Measurements from ENCODE around the gene CRMP1. TPM values are rescaled to one million over a fixed set of nuclear protein-coding genes. Genes with fewer than 3 reads are reported as not detected.

Gene CRMP1
- total RNA-seq, 2 donors from 2014 or later = not detected

DNA sequence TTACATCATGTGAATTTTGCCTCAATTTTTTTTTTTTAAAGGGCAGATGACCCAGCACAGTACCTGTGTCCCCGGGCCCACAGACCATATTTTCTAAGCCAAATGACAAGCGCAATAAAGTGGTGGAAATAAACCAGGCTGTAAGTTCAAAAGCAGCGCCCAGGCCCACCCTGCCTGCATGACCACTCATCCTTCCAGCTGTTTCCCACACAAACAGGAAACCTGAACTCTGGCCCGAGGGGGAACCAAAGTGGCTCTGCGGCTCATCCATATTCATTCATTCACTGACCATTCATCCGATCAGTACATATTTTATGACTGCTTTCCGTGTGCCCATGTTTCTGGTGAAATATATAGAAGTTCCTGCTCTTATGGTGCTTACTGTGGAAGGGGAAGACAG lies 33.7 kb upstream of the CRMP1 start:
- Mint-ChIP-seq H3K27me3 (peaks cover under 1 to 9% of the 10 kb centered on the region in 2 donors), H3K9me3 (no peaks in the 10 kb centered on the region), H3K4me3 (no peak overlapping the region), H3K27ac (no peak overlapping the region), H3K36me3 (no peaks in the 10 kb centered on the region), H3K4me1 (ENCODE audit: low read depth in 2 of 2) (no peaks in the 10 kb centered on the region)
- no peak for ATAC-seq
- DNase-seq (ENCODE audit: low spot score) = no peak

DNA sequence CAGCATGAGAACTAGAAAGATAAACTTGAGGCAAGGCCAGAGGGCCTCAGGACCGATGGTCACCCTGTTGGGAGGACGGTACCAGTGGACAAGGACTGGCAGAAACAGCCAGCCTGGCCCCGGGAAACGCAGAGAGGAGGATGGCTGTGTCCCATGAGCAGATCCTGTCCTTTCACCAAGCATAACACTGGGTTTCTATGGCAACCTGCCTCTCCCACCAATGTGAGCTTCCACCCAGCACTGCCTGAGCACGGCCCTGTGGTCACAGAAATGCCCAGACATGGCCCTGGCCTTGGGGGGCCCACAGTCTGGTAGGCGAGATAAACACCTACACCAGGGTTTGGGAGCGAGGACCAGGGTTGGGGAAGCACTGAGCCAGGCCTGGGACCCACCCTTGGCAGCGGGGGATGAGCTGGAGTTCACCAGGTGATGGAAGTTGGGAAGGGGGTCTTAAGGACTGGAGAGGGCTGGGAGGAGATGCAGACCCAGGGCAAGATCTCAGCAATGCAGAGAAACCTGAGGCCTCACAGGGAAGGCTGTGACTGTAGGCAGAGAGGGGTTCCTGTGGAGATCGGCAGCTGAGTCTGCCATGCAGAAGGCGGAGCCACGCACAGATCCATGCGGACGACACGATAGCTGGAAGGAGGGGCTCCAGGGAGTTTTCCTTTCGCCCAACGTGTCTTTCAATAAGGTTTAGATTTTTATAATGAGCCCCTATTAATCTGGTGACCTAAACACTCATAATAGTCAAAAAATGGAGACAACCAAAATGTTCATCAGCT lies 32.7 kb upstream of the CRMP1 start:
- no peak overlapping the region for H3K4me3 Mint-ChIP-seq

DNA sequence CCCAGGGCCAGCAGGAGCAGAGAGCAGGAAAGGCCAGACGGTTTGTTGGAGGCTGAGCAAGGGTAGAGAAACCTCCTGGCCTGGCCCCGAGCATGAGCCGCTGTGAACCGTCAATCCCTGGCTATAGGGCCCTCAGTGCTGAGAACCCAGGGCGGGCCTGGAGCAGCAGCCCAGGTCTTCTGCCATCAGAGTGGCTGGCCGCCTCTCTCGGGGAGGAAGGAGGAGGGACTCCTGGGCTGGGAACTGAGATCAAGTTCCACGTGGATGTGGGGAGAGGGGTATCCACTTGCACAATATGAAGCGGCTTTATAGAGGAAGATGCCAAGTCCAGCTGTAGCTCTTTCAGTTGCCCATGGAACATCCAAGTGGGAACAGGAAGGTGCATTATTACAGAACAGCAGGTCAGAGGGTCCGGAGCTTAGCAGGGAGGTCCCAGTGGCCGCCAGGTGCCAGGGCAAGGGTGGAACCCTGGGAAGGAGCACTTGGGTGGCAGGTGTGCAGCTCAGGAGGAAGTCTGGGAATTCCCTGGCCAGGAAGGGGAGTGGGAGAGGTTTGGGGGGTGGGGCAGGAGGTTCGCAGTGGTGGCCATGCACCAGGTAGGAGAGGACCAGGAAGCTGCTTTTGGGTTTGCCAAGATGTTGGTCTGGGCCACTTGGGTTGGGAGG lies 31.7 kb upstream of the CRMP1 start:
- H3K36me3 Mint-ChIP-seq = no peaks in the 10 kb centered on the region
- no peak overlapping the region for H3K4me3 Mint-ChIP-seq
- H3K27ac Mint-ChIP-seq = no peak overlapping the region
- ATAC-seq (no peak), DNase-seq (ENCODE audit: low spot score) (no peak)
- peaks cover 6 to 16% of the 10 kb centered on the region in 2 donors for H3K27me3 Mint-ChIP-seq
- no peaks in the 10 kb centered on the region for H3K9me3 Mint-ChIP-seq
- H3K4me1 Mint-ChIP-seq (ENCODE audit: low read depth in 2 of 2) = peaks cover 0 to 5% of the 10 kb centered on the region in 2 donors

More for the DNA sequence above, 32.7 kb upstream of the CRMP1 start:
- no peaks in the 10 kb centered on the region for H3K36me3 Mint-ChIP-seq
- DNase-seq (ENCODE audit: low spot score) (no peak), ATAC-seq (no peak)
- peaks cover 0 to 5% of the 10 kb centered on the region in 2 donors for H3K4me1 Mint-ChIP-seq (ENCODE audit: low read depth in 2 of 2)
- H3K27ac Mint-ChIP-seq = no peak overlapping the region
- H3K27me3 Mint-ChIP-seq = peaks cover 6 to 15% of the 10 kb centered on the region in 2 donors
- H3K9me3 Mint-ChIP-seq = no peaks in the 10 kb centered on the region

DNA sequence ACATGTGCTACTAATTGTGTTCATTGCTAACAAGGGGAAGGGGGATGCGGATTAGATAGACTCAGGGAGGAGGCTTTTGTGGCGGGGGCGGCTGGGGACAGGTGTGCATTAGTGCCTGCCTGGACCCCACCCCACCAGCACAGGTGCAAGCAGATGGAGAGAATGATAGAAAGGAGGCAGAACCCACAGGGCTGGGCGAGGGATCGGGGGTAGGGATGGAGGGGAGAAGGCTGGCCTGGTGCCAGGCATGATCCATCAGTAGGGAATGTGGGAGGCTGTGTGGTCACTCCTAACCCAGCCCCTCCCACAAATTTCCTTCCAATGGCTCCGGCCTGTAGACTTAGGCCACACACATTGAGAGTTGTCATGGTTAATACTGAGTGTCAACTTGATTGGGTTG lies 30.5 kb upstream of the CRMP1 start:
- DNase-seq (ENCODE audit: low spot score) (no peak), ATAC-seq (no peak)
- Mint-ChIP-seq H3K27ac (no peak overlapping the region), H3K27me3 (peaks cover 6 to 16% of the 10 kb centered on the region in 2 donors), H3K36me3 (no peaks in the 10 kb centered on the region), H3K9me3 (no peaks in the 10 kb centered on the region), H3K4me3 (no peak overlapping the region), H3K4me1 (ENCODE audit: low read depth in 2 of 2) (peaks cover 0 to 5% of the 10 kb centered on the region in 2 donors)

DNA sequence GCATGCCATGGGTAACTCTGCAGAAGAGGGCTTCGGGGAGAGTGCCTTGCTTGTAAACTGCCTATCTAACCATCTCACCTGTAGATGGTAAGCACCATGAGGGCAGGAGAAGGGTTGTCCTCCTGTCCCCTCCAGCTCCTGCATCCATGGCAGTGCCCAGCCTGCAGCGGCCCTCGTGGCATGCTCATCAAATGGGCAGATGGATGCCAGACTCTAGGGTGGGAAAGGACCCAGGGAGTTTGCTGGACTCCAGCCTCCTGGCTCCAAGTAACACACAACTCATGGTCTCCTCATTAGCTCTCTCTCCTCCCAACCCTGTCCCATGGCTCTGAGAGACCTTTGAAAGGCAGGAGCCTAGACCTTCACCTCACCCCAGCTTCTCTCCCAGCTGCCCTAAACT lies 29.7 kb upstream of the CRMP1 start:
- H3K4me1 Mint-ChIP-seq (ENCODE audit: low read depth in 2 of 2) = peaks cover 0 to 5% of the 10 kb centered on the region in 2 donors
- H3K9me3 Mint-ChIP-seq = no peaks in the 10 kb centered on the region
- H3K27ac Mint-ChIP-seq = no peak overlapping the region
- H3K4me3 Mint-ChIP-seq = no peak overlapping the region
- ATAC-seq (no peak), DNase-seq (ENCODE audit: low spot score) (no peak)
- H3K27me3 Mint-ChIP-seq = peaks cover 6 to 14% of the 10 kb centered on the region in 2 donors
- H3K36me3 Mint-ChIP-seq = no peaks in the 10 kb centered on the region

DNA sequence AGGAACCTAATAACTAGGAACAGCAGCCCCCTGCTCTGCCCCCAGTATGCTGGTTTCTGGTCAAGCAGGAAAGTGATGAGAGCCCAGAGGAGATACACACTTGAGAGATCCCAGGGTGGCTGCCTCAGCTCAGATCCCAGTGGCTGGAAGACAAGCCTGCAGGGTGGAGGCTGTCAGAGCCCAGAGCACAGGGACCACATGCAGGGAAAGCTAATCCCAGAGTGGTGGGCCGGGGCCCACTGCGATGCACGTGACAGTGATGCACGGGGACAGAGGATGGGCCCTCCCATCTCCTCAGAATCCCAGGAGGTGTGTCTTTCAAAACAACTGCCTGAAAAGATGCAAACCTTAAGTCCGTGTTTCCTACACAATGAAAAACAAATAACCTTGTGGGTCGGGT lies 29.1 kb upstream of the CRMP1 start:
- ATAC-seq = no peak
- H3K27ac Mint-ChIP-seq = no peak overlapping the region
- H3K36me3 Mint-ChIP-seq = no peaks in the 10 kb centered on the region
- no peak overlapping the region for H3K4me3 Mint-ChIP-seq
- no peak for DNase-seq (ENCODE audit: low spot score)
- peaks cover 0 to 5% of the 10 kb centered on the region in 2 donors for H3K4me1 Mint-ChIP-seq (ENCODE audit: low read depth in 2 of 2)
- H3K9me3 Mint-ChIP-seq = no peaks in the 10 kb centered on the region
- peaks cover 6 to 10% of the 10 kb centered on the region in 2 donors for H3K27me3 Mint-ChIP-seq

DNA sequence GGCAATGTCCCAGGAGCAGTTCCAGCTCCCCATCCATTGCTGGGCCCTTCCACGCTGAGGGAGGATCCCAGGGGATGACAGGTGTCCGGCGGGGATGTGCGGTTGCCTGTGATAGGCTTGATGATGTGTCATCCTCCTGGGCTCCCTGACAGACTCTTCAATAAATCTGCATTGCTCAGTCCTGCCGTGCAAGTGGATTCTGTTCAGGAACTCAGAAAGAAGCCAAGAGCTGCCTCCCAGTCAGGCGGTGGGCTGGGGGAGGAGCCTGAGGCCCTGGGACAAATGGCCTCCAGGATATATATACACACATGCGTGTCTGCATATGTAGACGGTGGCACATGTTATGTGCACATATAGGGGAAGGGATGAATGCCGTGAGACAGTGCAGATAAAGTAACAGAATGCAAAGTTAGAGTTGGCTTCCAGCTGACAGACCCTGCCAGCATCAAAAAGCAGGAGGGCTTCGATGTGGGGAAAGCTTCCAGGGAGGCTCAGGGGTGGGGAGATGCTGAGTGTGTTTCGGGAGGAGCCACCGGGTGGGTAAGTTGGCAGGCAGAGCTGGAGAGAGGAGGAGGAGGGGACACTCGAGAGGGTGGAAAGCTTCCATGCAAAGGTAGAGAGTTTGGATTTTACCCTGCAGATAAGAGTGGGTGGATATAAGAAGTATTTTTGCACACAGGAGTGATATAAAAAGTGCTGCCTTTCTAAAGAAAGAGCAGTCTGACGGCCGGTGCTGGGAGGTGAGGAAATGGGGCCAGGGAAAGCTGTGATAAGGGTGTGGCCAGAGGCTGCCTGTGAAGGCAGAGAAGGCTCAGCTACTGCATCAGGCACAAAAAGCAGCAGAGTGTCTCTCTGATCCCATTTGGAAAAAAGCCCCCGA lies 28.5 kb upstream of the CRMP1 start:
- H3K9me3 Mint-ChIP-seq = no peaks in the 10 kb centered on the region
- no peaks in the 10 kb centered on the region for H3K36me3 Mint-ChIP-seq
- H3K4me3 Mint-ChIP-seq = no peak overlapping the region
- peaks cover 6 to 10% of the 10 kb centered on the region in 2 donors for H3K27me3 Mint-ChIP-seq
- H3K4me1 Mint-ChIP-seq (ENCODE audit: low read depth in 2 of 2) = peaks cover 0 to 5% of the 10 kb centered on the region in 2 donors
- ATAC-seq (no peak), DNase-seq (ENCODE audit: low spot score) (no peak)
- no peak overlapping the region for H3K27ac Mint-ChIP-seq

DNA sequence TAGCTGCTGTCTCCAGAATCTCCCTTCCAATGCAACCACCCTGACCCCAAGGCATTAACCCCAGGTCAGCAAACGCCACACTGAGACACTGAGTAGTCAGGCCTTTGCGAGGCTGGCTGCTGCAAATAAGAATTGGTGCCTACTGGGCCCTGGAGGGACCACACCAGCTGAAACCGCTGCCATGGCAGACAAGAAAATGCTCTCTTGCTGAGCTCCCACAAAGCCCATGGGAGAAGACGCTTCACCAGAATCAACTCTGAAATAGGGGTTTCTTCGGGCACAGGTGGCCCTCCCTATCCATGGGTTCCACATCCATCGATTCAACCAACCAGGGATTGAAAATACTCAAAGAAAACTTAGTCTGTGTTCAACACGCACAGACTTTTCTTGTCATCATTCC lies 26.7 kb upstream of the CRMP1 start:
- DNase-seq (ENCODE audit: low spot score) = no peak
- Mint-ChIP-seq H3K36me3 (no peaks in the 10 kb centered on the region), H3K4me3 (no peak overlapping the region), H3K27ac (no peak overlapping the region), H3K9me3 (no peaks in the 10 kb centered on the region), H3K4me1 (ENCODE audit: low read depth in 2 of 2) (peaks cover 0 to 5% of the 10 kb centered on the region in 2 donors), H3K27me3 (peaks cover 6 to 16% of the 10 kb centered on the region in 2 donors)
- ATAC-seq = no peak

DNA sequence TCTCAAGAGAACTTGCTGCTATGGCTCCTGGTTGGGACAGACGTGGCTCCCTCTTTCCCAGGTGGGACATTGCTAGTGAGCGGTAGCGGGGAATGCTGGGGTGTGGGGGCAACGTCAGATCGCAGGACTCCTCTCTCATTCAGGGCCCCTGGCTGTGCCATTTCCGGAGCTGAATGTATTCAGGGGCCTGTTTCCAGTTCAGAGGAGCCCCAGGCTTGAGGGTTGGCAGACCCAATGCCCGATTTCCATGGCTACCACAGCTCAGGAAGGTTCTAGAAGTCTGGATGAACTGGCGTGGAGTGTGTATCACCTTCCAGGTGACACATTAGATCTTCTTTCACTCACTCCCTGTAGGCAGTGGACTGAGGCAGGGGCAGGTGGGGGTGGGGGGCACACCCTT lies 26.2 kb upstream of the CRMP1 start:
- H3K9me3 Mint-ChIP-seq = no peaks in the 10 kb centered on the region
- H3K27ac Mint-ChIP-seq = no peak overlapping the region
- peaks cover 0 to 5% of the 10 kb centered on the region in 2 donors for H3K4me1 Mint-ChIP-seq (ENCODE audit: low read depth in 2 of 2)
- H3K36me3 Mint-ChIP-seq = no peaks in the 10 kb centered on the region
- peaks cover 6 to 16% of the 10 kb centered on the region in 2 donors for H3K27me3 Mint-ChIP-seq
- H3K4me3 Mint-ChIP-seq = no peak overlapping the region
- DNase-seq (ENCODE audit: low spot score) (no peak), ATAC-seq (no peak)

DNA sequence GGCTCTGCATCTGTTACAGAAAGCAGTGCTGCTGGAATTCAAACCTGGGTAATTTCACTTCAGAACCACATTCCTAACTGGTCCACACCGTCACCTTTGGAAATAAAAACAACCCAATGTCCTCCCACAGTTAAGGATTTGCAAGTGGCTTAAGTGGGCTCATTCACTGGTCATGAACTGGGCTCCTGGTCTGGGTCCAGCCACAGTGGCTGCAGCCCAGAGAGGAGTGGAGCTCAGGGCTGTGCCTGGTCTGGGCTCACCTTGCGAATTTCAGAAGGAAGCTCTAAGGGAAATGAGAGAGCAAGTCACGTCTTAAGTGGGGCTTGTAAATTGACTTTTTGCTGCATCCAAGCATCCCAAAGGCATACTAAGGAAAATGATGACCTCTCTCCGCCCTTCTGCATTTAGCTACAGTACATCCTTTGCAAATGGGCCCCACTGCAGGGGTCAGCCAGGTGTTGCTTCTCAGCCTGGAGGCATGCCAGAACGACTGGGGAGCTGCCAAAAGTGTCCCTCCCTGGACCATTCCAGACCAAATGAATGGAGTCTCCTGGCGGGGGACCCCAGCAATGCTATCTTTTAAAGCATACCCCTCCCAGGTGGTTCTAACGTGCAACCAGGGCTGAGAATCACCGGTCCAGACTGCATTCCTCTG lies 25.6 kb upstream of the CRMP1 start:
- no peak for DNase-seq (ENCODE audit: low spot score)
- peaks cover 0 to 5% of the 10 kb centered on the region in 2 donors for H3K4me1 Mint-ChIP-seq (ENCODE audit: low read depth in 2 of 2)

DNA sequence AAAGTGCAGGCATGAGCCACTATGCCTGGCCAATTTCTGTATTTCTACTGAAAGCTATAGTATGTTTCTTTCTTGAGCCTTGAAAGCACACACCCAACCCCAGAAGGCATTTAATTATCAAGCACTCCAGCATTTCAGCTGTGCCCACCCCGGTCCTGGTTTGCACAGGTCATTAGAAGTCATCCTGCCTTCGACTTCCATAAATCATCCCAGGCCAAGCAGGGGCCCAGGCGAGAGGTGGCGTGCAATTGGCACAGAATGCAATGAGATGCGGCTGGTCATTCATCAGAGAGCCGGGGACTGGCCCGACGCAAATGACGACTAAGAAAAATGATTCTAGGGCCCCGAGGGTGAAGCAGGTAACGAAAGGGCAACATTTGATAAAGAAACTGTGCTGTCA lies 24.8 kb upstream of the CRMP1 start:
- no peak for ATAC-seq
- Mint-ChIP-seq H3K4me3 (no peak overlapping the region), H3K9me3 (no peaks in the 10 kb centered on the region), H3K27ac (no peak overlapping the region), H3K27me3 (peaks cover 6 to 16% of the 10 kb centered on the region in 2 donors), H3K4me1 (ENCODE audit: low read depth in 2 of 2) (peaks cover 0 to 5% of the 10 kb centered on the region in 2 donors), H3K36me3 (no peaks in the 10 kb centered on the region)
- no peak for DNase-seq (ENCODE audit: low spot score)

More for the DNA sequence above, 25.6 kb upstream of the CRMP1 start:
- no peak for ATAC-seq
- H3K27me3 Mint-ChIP-seq = peaks cover 6 to 16% of the 10 kb centered on the region in 2 donors
- H3K9me3 Mint-ChIP-seq = no peaks in the 10 kb centered on the region
- H3K36me3 Mint-ChIP-seq = no peaks in the 10 kb centered on the region
- no peak overlapping the region for H3K4me3 Mint-ChIP-seq
- H3K27ac Mint-ChIP-seq = no peak overlapping the region

DNA sequence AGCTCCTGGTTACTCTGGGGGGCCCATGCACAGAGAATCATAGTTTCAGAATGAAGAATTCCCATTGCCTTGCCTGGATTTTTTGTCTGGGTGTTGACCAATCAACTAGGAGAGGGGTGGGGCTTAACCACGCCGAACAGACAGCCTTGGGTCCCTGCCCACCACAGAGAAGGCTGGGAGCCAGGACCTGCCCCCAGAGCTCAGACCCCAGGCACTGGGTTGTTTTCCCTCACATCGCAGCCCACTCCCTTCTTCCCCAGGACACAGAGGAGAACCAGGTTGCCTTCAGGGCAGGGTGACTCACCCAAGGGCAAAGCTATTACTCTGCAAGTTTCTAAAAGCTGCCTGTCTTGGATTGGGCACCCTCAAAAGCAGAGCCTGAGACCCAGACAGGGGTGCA lies 23.3 kb upstream of the CRMP1 start:
- Mint-ChIP-seq H3K27me3 (peaks cover 1 to 11% of the 10 kb centered on the region in 2 donors), H3K27ac (no peak overlapping the region), H3K4me1 (ENCODE audit: low read depth in 2 of 2) (peaks cover 0 to 2% of the 10 kb centered on the region in 2 donors), H3K36me3 (no peaks in the 10 kb centered on the region), H3K4me3 (no peak overlapping the region), H3K9me3 (no peaks in the 10 kb centered on the region)
- ATAC-seq (no peak), DNase-seq (ENCODE audit: low spot score) (no peak)

DNA sequence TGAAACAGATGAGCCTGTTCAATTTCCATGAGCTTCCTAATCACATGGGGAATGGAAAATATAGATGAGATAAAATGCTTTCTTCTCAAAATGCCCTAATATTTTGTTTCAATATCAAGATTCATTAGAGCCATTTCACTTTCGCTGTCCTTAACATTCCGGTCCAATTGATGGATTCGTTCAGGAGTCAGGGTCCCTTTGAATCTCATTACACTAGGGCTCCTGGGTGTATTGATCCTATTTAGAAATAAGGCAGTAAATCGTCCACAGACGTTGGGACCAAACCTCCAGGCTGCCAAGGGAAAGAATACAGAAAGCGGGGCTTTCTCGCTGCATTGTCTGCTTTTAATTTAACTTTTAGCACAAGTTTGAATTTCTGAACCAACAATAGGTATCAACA lies 20.6 kb upstream of the CRMP1 start:
- Mint-ChIP-seq H3K27me3 (peaks cover 14 to 15% of the 10 kb centered on the region in 2 donors), H3K36me3 (peaks cover 6% of the 10 kb centered on the region), H3K4me3 (no peak overlapping the region), H3K4me1 (ENCODE audit: low read depth in 2 of 2) (no peaks in the 10 kb centered on the region), H3K27ac (no peak overlapping the region), H3K9me3 (peaks cover 4% of the 10 kb centered on the region)
- ATAC-seq (no peak), DNase-seq (ENCODE audit: low spot score) (no peak)
